Ascending aorta (tissue), 2 donors: Measurements from ENCODE around the gene SPRR2F. TPM values are rescaled to one million over a fixed set of nuclear protein-coding genes. Genes with fewer than 3 reads are reported as not detected.
"Not testable (repeated sequence)": the region's sequence is repeated elsewhere in the genome, so short reads cannot be mapped to it uniquely, and the experiment has no call there.

Source experiments
- DNase-seq, 2 donors: peaks; one replicate each; pipeline ENCODE4 v3.0.0-alpha.2; 2019; ENCODE audit warnings: low spot score in 2 of 2
- H3K27ac ChIP-seq, 2 donors: fragments of 200-600 bp; sonication (generic); one replicate each; pipeline ENCODE4 v1.5.1; 2016 to 2017; ENCODE audit warnings: mild to moderate bottlenecking in 1 of 2
- H3K27me3 ChIP-seq: fragments of 200-600 bp; sonication (generic); one replicate; pipeline ENCODE4 v1.5.1; 2017
- H3K36me3 ChIP-seq, 2 donors: fragments of 200-600 bp; sonication (generic); one replicate each; pipeline ENCODE4 v1.5.1; 2016
- H3K4me1 ChIP-seq, 2 donors: fragments of 200-600 bp; sonication (generic); one replicate each; pipeline ENCODE4 v1.5.1; 2016 to 2017; ENCODE audit warnings: mild to moderate bottlenecking in 1 of 2
- H3K4me3 ChIP-seq, 2 donors: fragments of 200-600 bp; sonication (generic); one replicate each; pipeline ENCODE4 v1.5.1; 2016 to 2017; ENCODE audit warnings: mild to moderate bottlenecking in 1 of 2
- H3K9me3 ChIP-seq, 2 donors: fragments of 200-600 bp; sonication (generic); one replicate each; pipeline ENCODE4 v1.5.1; 2016
- CTCF ChIP-seq, 3 experiments: fragments of 200-600 bp in 2 of 3; fragments of 450-650 bp in 1 of 3; sonication (generic) in 2 of 3; IDR thresholded peaks; one replicate each; pipeline ENCODE4 v1.5.1; 2016 to 2019; ENCODE audit warnings: antibody characterized with exemption in 3 of 3, mild to moderate bottlenecking in 1 of 3, moderate library complexity in 1 of 3
- intact Hi-C: fragments of 100-400 bp; cut with DNase I; formaldehyde crosslinking; loops from one replicate; pipeline ENCODE4 v1.15.1; 2023
- total RNA-seq: library from RNA; depleted of rRNA; stranded (reverse); fragments of >200 nt; gene quantifications from one replicate; pipeline ENCODE4 v1.1.0, GENCODE V29; 2016

Gene SPRR2F
- total RNA-seq, 1 donor from 2014 or later, result not detected

- Histone ChIP-seq H3K9me3 (no peaks in the 10 kb centered on the region), H3K4me1 (no peaks in the 10 kb centered on the region), H3K36me3 (no peaks in the 10 kb centered on the region), H3K27ac (no peak overlapping the region), H3K4me3 (no peak overlapping the region), H3K27me3 (no peaks in the 10 kb centered on the region)
- intact Hi-C loops, result no loop called here
- no peak for TF ChIP-seq CTCF (IDR thresholded peaks at IDR 0.05)
- no peak for DNase-seq
These were observed 20.4 kb upstream of the SPRR2F start for GRCh38 chr1:153133743-153134142.

- H3K36me3 ChIP-seq, result no peaks in the 10 kb centered on the region
- H3K27me3 ChIP-seq, result no peaks in the 10 kb centered on the region
- no peak overlapping the region for H3K4me3 ChIP-seq
- H3K4me1 ChIP-seq, result no peaks in the 10 kb centered on the region
- H3K9me3 ChIP-seq, result no peaks in the 10 kb centered on the region
- H3K27ac ChIP-seq, result no peak overlapping the region
- intact Hi-C loops, result no loop called here
- no peak for DNase-seq
- no peak for TF ChIP-seq CTCF (IDR thresholded peaks at IDR 0.05)
These were observed 20.0 kb upstream of the SPRR2F start for GRCh38 chr1:153133267-153133666.

DNA sequence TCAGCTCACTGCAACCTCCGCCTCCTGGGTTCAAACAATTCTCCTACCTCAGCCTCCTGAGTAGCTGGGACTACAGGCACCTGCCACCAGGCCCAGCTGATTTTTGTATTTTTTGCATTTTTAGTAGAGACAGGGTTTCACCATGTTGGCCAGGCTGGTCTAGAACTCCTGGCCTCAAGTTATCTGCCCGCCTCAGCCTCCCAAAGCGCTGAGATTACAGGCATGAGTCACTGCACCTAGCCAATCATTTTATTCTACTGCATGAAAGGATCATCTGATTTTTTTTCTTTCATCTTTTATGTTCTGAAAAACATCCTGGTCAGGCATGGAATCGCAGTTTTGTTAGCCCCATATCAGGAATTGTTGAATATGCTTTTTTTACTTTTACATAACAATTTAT, 15.4 kb upstream of the SPRR2F start:
- H3K27me3 ChIP-seq, DNase-seq, H3K9me3 ChIP-seq, H3K36me3 ChIP-seq, H3K4me1 ChIP-seq, intact Hi-C loops, H3K4me3 ChIP-seq, H3K27ac ChIP-seq: not testable (repeated sequence)

- Histone ChIP-seq H3K9me3 (no peaks in the 10 kb centered on the region), H3K4me3 (no peak overlapping the region), H3K27me3 (no peaks in the 10 kb centered on the region), H3K36me3 (no peaks in the 10 kb centered on the region), H3K27ac (no peak overlapping the region), H3K4me1 (no peaks in the 10 kb centered on the region)
- TF ChIP-seq CTCF (IDR thresholded peaks at IDR 0.05), result no peak
- DNase-seq, result no peak
- intact Hi-C loops, result no loop called here
These were observed 14.0 kb upstream of the SPRR2F start for GRCh38 chr1:153127296-153127695.

- no peak overlapping the region for H3K27ac ChIP-seq
- no peaks in the 10 kb centered on the region for H3K27me3 ChIP-seq
- no peak for TF ChIP-seq CTCF (IDR thresholded peaks at IDR 0.05)
- no peaks in the 10 kb centered on the region for H3K9me3 ChIP-seq
- no peaks in the 10 kb centered on the region for H3K36me3 ChIP-seq
- no peaks in the 10 kb centered on the region for H3K4me1 ChIP-seq
- no peak for DNase-seq
- no peak overlapping the region for H3K4me3 ChIP-seq
- intact Hi-C loops, result no loop called here
These were observed 12.2 kb upstream of the SPRR2F start for GRCh38 chr1:153125536-153125935.

GRCh38 chr1:153123793-153124192, 10.5 kb upstream of the SPRR2F start:
- H3K4me3 ChIP-seq, H3K27ac ChIP-seq, intact Hi-C loops: not testable (repeated sequence)

DNA sequence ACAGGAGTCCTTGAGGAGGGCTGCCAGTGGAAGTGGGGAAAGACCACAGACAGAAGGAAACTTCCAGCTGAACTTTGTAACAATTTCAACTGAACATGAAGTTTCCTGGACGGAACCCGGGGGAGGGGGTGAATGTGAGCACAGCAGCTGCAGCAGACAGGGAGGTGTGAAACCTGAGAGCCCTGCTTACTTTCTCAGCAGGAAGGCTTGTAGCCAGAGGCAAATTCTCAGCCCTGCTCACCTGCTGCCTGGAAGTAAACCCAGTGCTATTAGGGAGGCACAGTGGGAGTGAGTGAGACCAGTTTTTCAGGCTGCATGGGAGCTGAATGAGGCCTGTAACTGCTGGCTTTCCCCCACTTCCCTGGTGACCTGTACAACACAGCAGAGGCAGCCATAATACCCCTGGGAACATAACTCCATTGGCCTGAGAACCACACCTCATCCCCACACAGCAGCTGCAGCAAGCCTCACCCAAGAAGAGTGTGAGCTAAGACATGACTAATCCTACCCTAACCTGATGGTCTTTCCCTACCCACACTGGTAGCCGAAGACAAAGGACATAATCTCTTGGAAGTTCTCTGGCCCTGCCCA, 9.6 kb upstream of the SPRR2F start:
- Histone ChIP-seq H3K4me1 (no peaks in the 10 kb centered on the region), H3K36me3 (no peaks in the 10 kb centered on the region), H3K27me3 (no peaks in the 10 kb centered on the region), H3K9me3 (no peaks in the 10 kb centered on the region), H3K27ac (no peak overlapping the region), H3K4me3 (no peak overlapping the region)
- no peak for TF ChIP-seq CTCF (IDR thresholded peaks at IDR 0.05)
- intact Hi-C loops, result no loop called here
- no peak for DNase-seq

More at GRCh38 chr1:153123793-153124192, 10.5 kb upstream of the SPRR2F start:
- H3K27me3 ChIP-seq, H3K36me3 ChIP-seq, H3K4me1 ChIP-seq, H3K9me3 ChIP-seq, DNase-seq: not testable (repeated sequence)
